GM12878 (cell line): ENCODE data around the gene LLCFC1. TPM values are rescaled to one million over a fixed set of nuclear protein-coding genes. Genes with fewer than 3 reads are reported as not detected.

Source experiments
- E2F8 ChIP-seq: fragments of 450-650 bp; IDR thresholded peaks from 2 replicates; pipeline ENCODE4 v1.6.1; 2018; ENCODE audit warnings: mild to moderate bottlenecking, low read depth, moderate library complexity; ENCODE audit not compliant: partially characterized antibody
- RELB ChIP-seq: fragments of 450-650 bp; IDR thresholded peaks from 2 replicates; pipeline ENCODE4 v1.6.1; 2017; ENCODE audit warnings: low read depth, mild to moderate bottlenecking, moderate library complexity
- ZBTB33 ChIP-seq: fragments of 450-650 bp; IDR thresholded peaks from 2 replicates; pipeline ENCODE4 v1.6.1; 2017; ENCODE audit warnings: mild to moderate bottlenecking
- ZBTB40 ChIP-seq: fragments of 450-650 bp; IDR thresholded peaks from 2 replicates; pipeline ENCODE4 v1.6.1; 2016; ENCODE audit warnings: mild to moderate bottlenecking, moderate library complexity, borderline replicate concordance
- polyA plus RNA-seq, 11 experiments: library from polyadenylated mRNA; depleted of rRNA in 4 of 11; unstranded in 6 of 11; stranded (reverse) in 5 of 11; fragments of >200 nt; fragmentation: Nextera tagmentation in 4 of 11; fragmentation: Illumina TruSeq in 1 of 11; extraction: Ambion mirVana in 4 of 11; extraction: Trizol in 1 of 11; gene quantifications; 1 replicate in 1 of 11; 2 replicates in 10 of 11; pipeline versions ENCODE4 v1.2.1 to v1.2.3, GENCODE V29; 2011 to 2016; ENCODE audit warnings: inconsistent platforms in 2 of 11, missing spikeins in 2 of 11, low read depth in 1 of 11
- total RNA-seq, 4 experiments: library from RNA; depleted of rRNA in 3 of 4; stranded (reverse); fragments of >200 nt in 3 of 4; fragmentation: Illumina TruSeq in 1 of 4; extraction: Trizol in 1 of 4; gene quantifications; 2 replicates each; pipeline versions ENCODE4 v1.2.1 to v1.2.3, GENCODE V29; 2013 to 2021

The LLCFC1 gene
- total and polyA plus RNA-seq, 10 of the 15 experiments (the other 5 are each of a cell fraction or from before 2014, with no cell fraction given), result not detected

GRCh38 chr7:142933092-142933475, 6.2 kb upstream of the LLCFC1 start (continued):
- no peak for TF ChIP-seq E2F8
- TF ChIP-seq RELB, result no peak
- no peak for TF ChIP-seq ZBTB33
- no peak for TF ChIP-seq ZBTB40
